ENCODE results near the gene DAD1.
A peak's percentile ranks its signal among the peaks of the same experiment; 100 is the strongest.

DNA sequence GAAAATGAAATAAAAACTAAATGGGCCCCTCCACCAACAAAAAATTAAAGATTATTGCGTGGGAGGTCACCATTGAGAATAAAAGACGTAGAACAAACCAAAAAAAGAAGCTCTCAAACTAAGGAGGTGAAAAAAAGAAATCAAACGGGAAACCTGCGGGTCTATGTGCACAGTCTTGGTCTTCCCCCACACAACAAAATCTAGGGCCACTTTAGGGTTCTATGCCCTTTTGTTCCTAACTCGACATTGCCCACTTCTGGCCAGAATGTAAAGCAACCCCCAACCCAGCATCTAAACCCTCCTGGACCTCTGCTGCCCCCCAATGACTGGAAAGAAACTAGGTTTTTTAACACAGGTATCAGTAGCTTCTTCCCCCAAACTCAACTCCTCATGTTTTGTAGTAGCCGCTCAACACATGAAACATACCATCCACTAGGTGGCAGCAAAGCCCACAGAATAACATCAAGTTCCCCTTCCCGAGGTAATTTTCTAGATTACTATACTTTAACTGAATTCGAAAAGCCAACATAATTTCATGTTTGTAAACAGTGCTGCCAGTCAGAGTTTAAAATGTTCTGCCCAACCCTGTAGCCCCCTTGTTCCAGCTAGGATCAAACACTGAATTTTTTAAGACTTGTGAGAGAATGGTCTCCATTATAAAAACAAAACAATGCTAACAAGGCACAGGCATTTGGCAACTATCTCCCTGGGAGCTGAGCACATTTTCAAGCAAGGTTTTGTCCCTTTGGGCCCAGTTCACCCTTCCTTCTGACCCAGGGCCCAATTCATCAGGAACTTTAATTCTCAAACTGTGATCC, 18.7 kb downstream of the DAD1 start:
- TF ChIP-seq, protein P1, sequence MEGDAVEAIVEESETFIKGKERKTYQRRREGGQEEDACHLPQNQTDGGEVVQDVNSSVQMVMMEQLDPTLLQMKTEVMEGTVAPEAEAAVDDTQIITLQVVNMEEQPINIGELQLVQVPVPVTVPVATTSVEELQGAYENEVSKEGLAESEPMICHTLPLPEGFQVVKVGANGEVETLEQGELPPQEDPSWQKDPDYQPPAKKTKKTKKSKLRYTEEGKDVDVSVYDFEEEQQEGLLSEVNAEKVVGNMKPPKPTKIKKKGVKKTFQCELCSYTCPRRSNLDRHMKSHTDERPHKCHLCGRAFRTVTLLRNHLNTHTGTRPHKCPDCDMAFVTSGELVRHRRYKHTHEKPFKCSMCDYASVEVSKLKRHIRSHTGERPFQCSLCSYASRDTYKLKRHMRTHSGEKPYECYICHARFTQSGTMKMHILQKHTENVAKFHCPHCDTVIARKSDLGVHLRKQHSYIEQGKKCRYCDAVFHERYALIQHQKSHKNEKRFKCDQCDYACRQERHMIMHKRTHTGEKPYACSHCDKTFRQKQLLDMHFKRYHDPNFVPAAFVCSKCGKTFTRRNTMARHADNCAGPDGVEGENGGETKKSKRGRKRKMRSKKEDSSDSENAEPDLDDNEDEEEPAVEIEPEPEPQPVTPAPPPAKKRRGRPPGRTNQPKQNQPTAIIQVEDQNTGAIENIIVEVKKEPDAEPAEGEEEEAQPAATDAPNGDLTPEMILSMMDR (IDR thresholded peaks at IDR 0.05; ENCODE audit: low read length) = peak; percentile 100
- TF ChIP-seq EZH2 (IDR thresholded peaks at IDR 0.05; ENCODE audit: borderline replicate concordance, low read length) = no peak

Data from OCI-LY1 (cell line).